NCI-H2227 (cell line): Measurements from ENCODE around the gene GPX4.

ENCODE experiments used
- DNase-seq: peaks from one replicate; lab custom pipeline; 2025; ENCODE audit not compliant: unreplicated experiment; lab: John Stamatoyannopoulos, UW

GPX4 gene

GRCh38 chr19:1068009-1069001 is 35.5 kb upstream of the GPX4 start:
- no peak for DNase-seq

GRCh38 chr19:1069009-1069779 is 34.6 kb upstream of the GPX4 start:
- no peak for DNase-seq

- DNase-seq, result no peak
Observed at GRCh38 chr19:1070576-1070930, 33.2 kb upstream of the GPX4 start.

- no peak for DNase-seq
Observed at GRCh38 chr19:1070931-1071791, 32.6 kb upstream of the GPX4 start.

GRCh38 chr19:1072371-1073015 is 31.3 kb upstream of the GPX4 start:
- DNase-seq, result no peak

GRCh38 chr19:1073063-1073955 is 30.5 kb upstream of the GPX4 start:
- DNase-seq, result no peak

GRCh38 chr19:1073956-1074517 is 29.8 kb upstream of the GPX4 start:
- DNase-seq, result no peak

- peak; percentile 90 for DNase-seq
Observed at GRCh38 chr19:1074544-1075283, 29.1 kb upstream of the GPX4 start.

- no peak for DNase-seq
Observed at GRCh38 chr19:1076046-1076386, 27.8 kb upstream of the GPX4 start.

GRCh38 chr19:1076951-1077350 is 26.8 kb upstream of the GPX4 start:
- DNase-seq, result no peak

- DNase-seq, result no peak
Observed at GRCh38 chr19:1079566-1080111, 24.2 kb upstream of the GPX4 start.

- DNase-seq, result no peak
Observed at GRCh38 chr19:1080360-1081161, 23.2 kb upstream of the GPX4 start.

GRCh38 chr19:1081301-1082164 is 22.3 kb upstream of the GPX4 start:
- no peak for DNase-seq

GRCh38 chr19:1082165-1082927 is 21.4 kb upstream of the GPX4 start:
- DNase-seq, result peak; percentile 81

- no peak for DNase-seq
Observed at GRCh38 chr19:1082928-1083816, 20.6 kb upstream of the GPX4 start.
